ENCODE results near the gene GPR162.
A peak's percentile ranks its signal among the peaks of the same experiment; 100 is the strongest.

GPR162 gene

DNA sequence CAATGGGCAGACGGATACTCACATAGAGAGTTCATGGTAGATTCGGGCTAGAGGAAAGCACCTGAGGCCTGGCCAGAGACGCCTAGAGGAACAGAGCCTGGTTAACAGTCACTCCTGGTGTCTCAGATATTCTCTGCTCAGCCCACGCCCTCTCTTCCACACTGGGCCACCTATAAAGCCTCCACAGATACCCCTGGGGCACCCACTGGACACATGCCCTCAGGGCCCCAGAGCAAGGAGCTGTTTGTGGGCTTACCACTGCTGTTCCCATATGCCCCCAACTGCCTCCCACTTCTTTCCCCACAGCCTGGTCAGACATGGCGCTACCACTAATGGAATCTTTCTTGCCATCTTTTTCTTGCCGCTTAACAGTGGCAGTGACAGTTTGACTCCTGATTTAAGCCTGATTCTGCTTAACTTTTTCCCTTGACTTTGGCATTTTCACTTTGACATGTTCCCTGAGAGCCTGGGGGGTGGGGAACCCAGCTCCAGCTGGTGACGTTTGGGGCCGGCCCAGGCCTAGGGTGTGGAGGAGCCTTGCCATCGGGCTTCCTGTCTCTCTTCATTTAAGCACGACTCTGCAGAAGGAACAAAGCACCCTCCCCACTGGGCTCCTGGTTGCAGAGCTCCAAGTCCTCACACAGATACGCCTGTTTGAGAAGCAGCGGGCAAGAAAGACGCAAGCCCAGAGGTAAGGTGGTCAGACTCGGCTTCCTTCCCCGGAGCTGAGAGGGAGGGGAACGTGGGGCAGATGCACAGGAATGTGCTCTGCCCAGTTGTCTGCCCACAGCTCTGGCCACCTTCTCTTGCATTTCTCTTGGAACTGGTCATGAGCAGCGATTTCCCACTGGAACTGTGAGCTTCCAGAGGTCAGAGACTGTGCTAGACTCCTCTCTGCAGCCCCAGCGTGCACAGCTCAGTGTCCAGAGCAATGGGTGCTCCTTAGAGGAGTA lies 32.4 kb upstream of the GPR162 start, which contains the start of gene CD4:
TSS of gene CD4 (plus strand) at position 557 of the 953 bp plus-strand sequence. CDS start 10,611 bp downstream, outside the sequence.
- DNase-seq = peak; percentile 80 to 90

DNA sequence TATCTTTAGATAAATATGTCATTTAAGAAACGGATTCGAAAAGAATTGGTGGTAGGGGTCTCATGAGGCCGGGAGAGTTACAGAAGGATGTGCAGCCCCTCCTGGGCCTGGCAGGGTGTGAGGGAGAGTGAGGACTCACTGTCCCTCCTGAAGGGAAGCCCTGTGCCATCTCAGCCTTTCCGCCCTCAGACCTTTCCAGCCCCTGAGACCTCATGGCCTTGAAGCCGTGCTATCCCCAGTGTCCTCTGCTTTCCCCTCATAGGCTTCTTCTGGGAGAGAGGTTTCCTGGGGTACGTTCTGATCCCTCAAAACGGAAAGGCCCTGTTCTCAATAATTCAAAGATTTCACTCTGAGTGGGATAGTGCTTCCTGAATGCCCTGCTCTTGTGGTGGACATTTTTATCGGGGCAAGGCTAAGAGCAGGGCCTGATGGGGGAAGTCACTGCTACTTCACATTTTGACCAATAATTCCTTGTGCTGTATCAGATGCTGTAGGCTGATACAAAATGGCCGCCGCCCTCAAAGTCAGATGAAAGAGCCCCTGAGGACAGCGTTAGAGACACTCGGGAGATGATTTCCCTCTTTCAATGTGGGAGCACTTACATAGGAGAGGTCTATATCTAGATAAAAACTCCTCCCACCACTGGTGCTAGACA lies 31.0 kb upstream of the GPR162 start:
- DNase-seq = peak; percentile 58 to 63

DNA sequence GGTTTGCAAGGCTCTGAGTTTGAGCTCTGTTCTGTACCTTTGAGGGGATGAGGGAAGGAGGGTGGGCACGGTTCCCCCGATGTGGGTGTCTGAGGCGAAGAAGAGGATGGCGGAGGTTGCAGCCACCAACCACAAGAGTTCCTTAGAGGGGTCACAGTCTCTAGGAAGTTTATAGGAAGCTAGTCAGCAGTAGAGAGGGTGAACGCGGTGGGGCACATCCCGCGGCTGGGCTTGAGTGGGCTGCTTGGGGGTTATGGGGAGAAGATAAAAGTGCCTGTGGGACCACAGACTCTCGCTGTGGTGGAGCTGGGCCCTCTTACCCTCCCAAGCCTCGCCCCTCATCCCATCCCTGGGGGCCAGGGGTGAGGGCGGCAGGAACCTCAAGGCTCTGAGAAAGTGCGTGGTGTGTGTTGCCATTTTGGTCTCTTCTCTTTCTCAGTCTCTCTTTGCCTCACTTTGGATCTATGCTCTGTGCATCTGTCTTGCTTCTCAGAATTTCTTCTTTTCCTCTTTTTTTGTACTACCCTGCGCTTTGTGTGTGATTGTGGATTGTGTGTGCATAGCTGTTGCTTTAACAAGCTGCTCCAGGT lies 29.6 kb upstream of the GPR162 start:
- DNase-seq = peak in 1 of 2 donors; percentile 48

DNA sequence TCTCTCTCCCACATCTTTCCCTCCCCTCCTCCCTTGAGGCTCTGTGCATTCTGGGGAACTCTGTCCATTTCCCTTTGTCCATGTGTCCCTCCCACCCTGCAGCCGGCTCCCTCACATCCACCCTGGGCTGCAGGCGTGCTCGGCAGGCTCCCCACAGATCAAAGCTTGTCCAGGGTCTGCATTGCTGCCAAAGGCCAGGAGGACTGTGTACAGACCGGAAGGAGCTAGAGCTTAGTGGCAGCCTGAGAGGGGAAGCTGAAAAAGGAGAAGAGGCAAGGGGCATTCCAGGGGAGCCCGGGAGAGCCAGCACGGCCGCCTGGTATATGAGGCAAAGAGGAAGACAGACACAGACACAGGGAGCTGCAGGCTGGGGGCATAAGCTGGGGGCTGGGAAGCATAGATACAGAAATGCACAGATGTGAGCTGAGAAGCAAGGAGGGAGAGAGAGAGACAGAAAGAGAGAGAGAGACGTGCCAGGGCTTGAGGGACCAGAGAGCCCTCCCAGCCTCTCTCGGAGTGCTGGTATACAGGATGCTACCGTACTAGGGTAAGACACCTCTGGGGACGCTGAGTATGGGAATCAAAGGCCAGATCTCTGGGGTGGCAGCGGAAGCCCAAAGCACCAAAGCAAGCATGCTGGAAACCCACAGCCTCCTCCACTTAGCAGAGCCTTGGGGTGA lies 29.0 kb upstream of the GPR162 start:
- DNase-seq = peak in 1 of 2 donors; percentile 26

DNA sequence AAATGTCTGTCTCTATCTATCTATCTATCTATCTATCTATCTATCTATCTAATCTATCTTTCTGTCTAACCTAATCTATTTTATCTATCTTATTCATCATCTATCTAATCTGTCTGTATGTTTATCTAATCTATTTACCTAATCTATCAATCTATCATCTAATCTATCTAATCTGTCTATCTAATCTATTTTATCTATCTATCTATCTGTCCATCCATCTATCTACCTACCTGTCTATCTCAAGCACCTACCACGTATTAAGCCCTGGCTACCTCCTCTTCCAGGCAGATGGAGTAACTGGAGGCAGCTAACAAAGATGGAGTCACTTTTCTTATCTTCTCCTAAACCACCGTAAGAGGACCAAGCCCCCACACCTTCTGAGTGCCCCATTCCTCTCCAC lies 26.5 kb upstream of the GPR162 start:
- no peak for DNase-seq

DNA sequence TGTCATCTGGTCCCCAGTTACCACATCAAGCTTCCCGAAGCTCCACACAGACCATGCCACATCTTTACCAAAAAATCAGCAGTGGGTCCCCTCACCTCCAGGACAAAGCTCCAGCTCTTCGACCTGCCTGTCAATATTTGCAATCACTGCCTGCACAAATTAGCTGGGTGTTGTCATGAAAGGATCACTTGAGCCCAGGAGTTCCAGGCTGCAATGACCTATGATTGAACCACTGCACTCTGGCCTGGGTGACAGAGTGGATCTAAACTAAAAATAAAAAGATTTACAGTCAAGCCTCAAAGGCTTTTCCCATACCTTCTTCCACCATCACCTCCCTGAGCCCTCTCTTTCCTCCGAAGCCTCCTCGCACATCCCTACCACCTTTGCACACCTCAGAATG lies 25.0 kb upstream of the GPR162 start:
- no peak for DNase-seq

DNA sequence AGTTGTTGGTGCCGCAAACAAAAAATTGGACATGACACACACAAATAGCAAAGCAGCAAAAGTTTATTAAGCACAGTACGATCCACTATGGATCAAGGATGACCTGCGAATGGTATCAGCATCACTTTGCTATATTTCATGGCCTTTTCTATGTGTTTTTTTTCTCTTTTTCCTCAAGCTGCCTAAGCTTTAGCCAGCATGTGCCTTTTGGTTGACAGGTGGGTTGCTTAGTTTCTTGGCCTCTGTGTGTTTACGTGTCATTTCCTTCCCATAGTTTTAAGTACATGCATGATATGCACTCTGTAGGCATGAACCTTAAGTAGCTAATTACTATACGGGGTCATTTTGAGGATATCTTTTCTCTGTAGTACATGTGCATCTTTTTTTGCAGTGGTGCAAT lies 22.5 kb upstream of the GPR162 start:
- no peak for DNase-seq

DNA sequence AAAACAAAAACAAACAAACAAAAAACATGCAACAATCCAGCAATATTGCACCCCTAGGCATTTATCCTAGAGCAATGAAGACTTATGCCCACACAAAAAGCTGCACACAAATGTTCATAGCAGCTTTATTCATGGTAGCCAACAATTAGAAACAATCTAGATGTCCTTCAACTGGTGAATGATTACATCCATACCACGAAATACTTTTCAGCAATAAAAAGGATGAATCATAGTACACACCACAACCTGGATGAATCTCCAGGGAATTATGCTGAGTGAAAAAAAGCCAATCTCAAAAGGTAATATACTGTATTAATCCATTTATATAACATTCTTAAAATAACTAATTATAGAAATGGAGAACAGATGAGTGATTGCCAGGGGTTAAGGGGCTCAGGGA lies 14.5 kb upstream of the GPR162 start:
- no peak for DNase-seq

DNA sequence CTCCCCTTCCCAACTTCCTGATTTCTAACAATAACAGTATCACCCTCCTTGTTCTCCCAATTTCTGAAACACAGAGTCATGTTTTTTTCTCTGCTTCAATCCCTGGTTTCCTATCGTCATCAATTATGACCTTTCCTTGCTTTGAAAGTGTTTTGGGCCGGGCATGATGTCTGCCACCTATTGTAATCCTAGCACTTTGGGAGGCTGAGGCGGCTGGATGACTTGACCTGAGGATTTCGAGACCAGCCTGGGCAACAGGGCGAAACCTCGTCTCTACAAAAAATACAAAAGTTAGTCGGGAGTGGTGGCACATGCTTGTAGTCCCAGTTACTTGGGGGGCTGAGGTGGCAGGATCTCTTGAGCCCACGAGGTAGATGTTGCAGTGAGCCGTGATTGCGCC lies 12.6 kb upstream of the GPR162 start:
- DNase-seq = no peak

DNA sequence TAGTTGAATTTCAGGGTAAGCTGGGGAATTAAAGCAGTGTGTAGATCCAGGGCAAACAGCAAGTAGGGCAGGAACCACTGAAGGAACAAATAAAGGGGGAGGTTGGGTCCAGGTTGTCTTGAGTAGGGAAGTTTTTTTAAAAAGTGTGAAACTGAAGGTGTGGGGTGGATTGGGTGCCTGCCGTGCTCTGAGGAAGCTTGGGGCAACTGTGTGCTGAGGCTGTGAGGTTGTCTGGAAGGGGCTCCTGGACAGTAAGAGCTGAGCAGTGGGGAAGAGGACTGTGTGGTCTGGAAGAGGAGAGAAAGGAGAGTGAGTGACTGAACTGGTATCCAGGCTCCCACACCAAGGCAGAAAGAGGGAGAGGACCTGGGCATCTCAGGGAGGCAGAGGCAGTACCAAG lies 10.9 kb upstream of the GPR162 start:
- DNase-seq = no peak

DNA sequence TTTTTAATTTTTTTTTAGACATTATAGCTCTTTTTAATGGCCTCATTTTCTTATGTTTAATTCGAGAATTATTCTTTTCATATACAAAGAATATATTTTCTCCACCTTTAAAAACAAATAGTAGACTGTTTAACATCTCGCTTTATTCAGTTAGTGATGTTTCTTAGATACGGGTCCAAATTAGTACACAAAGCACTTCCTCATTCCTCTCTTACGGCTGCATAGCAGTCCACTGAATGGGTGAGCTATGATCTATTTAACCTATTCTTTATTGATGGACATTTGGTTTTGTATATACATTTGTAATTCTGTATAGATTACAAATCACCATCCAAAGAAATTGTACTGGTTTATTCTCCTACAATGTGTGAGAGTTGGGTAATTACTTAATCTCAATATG lies 8.3 kb upstream of the GPR162 start:
- no peak for DNase-seq

DNA sequence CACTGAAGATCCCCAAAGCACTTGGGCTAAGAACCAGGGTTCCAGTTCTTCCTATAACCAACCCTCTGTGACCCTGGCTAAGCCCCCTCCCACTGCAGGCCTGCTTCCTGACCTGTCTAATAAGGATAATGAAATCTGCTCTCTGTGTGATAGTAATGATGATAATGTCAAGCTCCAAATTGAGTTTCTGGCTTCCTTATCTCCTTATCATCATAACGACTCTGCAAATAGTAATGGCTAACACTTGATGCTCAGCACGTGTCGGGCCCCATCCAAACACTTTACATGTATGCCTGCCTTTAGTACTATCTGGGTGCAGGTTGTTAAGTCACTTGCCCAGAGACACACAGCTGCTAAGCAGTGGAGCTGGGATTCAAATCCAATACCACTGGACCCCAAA lies 5.0 kb upstream of the GPR162 start:
- DNase-seq = no peak

DNA sequence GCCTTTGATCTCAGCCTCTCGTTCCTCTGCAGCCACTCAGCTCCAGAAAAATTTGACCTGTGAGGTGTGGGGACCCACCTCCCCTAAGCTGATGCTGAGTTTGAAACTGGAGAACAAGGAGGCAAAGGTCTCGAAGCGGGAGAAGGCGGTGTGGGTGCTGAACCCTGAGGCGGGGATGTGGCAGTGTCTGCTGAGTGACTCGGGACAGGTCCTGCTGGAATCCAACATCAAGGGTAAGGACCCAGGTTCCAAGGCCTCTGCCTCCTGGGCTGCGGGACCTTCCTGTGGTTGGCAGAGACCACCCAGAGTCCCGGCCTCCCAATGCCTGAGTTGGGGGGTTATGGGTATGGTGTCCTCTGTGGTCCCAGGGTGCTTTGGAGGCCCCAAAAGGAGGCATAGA lies 4.5 kb upstream of the GPR162 start:
- no peak for DNase-seq

DNA sequence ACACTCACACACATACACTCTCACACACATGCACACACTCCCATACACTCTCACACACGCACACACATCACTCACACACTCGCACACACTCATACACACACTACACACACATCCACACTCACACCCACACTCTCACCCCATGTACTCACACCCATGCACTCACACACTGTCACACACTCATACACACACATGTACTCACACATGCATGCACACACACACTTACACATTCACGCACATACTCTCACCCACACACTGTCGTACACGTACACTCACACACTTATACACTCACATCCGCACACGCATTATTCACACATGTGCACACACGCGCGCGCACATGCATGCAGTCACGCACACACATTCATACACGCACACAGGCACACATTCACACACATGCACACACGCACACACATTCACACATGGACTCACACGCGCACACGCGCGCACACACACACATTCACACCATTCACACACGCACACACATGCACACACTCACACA lies 3.9 kb upstream of the GPR162 start:
- no peak for DNase-seq

DNA sequence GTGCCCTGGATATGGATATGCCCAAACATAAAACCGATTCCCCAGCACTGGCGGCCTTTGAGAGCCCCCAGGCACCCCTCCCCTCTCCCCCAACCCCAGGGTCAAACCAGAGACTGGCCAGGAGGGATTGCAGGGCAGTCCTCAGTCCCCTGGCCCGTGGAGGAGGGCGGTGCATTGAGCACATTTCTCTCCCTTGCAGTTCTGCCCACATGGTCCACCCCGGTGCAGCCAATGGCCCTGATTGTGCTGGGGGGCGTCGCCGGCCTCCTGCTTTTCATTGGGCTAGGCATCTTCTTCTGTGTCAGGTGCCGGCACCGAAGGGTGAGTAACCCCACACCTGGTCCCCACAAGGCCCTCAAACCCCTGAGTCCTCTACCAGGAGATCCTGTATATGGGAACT lies 3.4 kb upstream of the GPR162 start:
- no peak for DNase-seq

DNA sequence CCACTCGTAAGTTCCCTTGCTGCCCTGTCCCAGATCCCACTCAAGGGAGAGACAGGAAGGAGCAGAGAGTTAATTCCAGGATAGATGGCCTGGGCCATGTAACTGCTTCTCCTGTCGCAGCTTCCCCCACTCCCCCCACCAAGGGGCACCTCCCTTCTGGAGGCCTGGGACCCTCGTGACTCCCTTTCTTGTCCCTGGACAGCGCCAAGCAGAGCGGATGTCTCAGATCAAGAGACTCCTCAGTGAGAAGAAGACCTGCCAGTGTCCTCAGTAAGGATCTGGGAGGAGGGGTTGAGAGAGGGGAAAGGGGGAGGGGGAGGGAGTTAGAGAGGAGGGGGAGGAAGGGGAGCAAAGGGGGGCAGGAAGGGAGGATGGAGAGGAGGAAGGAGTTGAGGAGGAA lies 3.0 kb upstream of the GPR162 start:
- no peak for DNase-seq

DNA sequence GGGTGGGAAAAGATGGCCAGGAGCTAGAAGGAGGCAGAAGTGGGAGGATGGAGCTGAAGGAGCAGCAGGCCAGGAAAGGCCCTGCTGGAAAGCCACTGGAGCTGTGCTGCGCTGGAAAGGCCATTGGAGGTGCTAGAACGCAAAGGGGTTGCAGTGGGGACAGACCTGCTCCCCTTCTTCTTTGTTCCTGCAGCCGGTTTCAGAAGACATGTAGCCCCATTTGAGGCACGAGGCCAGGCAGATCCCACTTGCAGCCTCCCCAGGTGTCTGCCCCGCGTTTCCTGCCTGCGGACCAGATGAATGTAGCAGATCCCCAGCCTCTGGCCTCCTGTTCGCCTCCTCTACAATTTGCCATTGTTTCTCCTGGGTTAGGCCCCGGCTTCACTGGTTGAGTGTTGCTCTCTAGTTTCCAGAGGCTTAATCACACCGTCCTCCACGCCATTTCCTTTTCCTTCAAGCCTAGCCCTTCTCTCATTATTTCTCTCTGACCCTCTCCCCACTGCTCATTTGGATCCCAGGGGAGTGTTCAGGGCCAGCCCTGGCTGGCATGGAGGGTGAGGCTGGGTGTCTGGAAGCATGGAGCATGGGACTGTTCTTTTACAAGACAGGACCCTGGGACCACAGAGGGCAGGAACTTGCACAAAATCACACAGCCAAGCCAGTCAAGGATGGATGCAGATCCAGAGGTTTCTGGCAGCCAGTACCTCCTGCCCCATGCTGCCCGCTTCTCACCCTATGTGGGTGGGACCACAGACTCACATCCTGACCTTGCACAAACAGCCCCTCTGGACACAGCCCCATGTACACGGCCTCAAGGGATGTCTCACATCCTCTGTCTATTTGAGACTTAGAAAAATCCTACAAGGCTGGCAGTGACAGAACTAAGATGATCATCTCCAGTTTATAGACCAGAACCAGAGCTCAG lies 2.3 kb upstream of the GPR162 start:
- DNase-seq = no peak

DNA sequence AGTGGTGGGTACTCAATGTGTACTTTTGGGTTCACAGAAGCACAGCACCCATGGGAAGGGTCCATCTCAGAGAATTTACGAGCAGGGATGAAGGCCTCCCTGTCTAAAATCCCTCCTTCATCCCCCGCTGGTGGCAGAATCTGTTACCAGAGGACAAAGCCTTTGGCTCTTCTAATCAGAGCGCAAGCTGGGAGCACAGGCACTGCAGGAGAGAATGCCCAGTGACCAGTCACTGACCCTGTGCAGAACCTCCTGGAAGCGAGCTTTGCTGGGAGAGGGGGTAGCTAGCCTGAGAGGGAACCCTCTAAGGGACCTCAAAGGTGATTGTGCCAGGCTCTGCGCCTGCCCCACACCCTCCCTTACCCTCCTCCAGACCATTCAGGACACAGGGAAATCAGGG lies 1.5 kb upstream of the GPR162 start:
- no peak for DNase-seq

DNA sequence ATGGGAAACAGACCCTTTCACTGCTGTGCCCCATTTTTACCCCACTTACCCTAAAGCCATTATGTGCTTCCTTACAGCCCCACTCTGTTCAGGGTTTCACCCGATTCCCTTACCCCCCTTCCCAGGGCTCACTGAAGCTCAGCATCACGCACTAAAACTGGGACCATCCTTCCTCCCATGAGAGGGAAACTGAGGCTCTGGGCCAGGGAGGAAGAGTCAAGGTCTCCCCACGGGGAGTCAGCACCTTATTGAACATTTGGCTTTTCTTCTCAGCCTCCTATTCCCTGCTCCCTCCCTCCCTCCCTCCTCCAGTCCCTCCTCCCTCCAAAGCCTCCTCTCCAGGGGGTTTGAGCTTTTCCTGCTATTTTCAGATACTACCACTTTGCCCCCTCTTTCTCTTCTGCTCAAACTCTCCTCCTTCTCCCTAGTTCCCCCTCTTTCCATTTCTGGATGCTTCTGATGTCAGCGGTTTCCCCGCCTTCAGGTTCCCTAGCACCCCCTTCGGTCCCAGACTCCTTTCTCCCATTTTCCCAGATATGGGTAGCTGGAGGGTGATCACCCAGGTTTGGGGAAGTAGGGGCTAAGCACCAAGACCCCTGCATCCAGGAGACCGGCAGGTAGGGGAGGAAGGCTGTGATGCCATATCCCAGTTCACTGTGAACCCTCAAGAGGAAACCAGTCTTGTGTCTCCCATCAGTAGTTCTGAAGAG lies 960 bp downstream of the GPR162 start:
- no peak for DNase-seq

DNA sequence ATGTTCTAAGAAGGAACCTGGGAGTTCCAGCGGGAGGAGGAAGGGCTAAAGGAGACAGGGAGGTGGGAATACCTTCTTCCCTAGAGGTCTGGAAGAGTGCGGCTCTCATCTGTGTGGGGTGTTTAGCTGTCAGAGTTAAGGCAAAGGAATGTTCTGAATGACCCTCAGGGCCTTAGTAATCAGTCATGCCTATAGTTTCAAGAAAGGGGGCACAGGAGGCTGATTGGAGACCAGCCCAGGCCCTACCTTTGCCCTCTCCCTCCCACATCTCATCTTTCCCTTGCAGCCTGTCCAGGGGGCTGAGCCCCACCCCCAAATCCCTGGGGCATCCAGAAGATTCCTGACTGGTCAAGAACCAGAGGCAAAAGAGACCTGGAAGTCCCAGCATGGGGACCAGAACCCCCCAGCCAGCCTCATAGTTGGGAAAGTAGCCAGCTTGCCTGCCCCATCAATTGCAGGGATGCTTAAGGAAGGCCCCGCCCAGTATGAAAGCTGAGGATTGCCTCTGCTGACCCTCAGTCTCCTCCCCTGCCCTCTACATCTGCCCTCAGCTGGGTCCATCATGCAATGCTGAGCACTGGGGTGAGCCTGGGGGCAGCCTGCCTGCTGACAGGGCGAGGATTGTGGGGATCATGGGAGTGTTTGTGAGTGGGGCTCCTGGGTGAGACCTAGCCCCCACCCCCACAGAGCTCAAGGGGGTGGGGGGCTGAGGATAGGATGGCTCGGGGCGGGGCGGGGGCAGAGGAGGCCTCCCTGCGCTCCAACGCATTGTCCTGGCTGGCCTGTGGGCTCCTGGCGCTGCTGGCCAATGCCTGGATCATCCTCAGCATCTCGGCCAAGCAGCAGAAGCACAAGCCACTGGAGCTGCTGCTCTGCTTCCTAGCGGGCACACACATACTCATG lies 1.8 kb downstream of the GPR162 start:
- DNase-seq = no peak

Measured in stimulated activated CD4-positive, alpha-beta T cell treated with anti-CD3 and anti-CD28 coated beads, Interleukin-2, amount 100 ng/mL, for 24 hours (primary cell).